ENCODE data around the gene KIF4A. TPM values are rescaled to one million over a fixed set of nuclear protein-coding genes. Genes with fewer than 3 reads are reported as not detected.

KIF4A gene
- total RNA-seq, 2 donors from 2014 or later = 27.6 to 40.6 TPM

DNA sequence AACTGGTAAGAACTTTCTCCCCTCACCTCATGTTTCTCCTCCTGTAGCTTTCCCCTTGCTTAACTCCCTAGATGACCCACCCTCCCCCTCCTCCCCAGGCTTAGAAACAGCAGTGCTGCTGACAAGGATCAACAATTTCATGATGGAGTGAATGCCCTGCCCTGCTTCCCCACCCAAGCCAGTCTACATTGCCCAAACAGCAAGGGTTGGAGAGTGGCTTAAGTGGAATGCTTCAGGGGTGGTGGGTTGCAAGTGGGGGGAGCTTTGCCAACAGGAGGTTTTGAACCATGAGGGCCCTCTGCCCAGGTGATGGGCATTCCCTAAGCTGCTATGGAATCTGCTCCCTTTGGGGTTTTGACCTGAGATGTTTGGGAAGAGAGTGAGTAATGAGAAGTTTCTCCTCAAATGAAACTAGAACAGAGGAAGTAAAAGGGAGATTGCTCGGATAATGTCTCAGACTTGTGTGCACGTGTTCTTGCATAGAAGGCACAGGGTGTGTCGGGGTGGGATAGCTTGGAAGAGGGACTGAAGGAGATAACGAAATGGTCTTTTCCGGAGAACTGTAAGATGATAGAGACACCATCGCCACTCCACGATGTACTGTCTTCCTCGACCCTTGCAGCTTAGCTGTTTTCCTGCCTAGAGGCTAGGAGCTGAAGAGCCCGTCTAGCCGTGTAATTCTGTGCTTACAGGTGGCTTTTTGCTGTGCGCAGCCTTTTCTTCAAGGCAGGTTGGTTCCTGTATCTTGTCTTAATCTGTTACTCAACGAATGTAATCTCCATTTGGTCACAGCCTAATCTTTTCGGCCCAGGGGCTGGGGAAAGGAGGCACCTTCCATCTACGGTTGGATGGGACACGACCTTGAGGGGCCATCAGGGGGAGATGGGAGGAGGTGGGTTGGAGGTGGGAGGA lies 143.3 kb downstream of the KIF4A start:
- Mint-ChIP-seq H3K27me3 (ENCODE audit: insufficient read depth) (peaks cover 9% of the 10 kb centered on the region), H3K27ac (no peak overlapping the region)
- no peak overlapping the region for H3K9ac ChIP-seq (ENCODE audit: extremely low read depth, low read length, poor library complexity, severe bottlenecking)

GRCh38 chrX:70433848-70434351 lies 144.0 kb downstream of the KIF4A start:
- WGBS, 2 experiments (ENCODE audit: insufficient coverage in 1 of 2, insufficient read length in 1 of 2) = 0% methylated on average over 4 to 37 of the region's 37 CpGs
- peaks cover 9% of the 10 kb centered on the region for H3K27me3 Mint-ChIP-seq (ENCODE audit: insufficient read depth)
- no peaks in the 10 kb centered on the region for H3K4me1 ChIP-seq (ENCODE audit: control insufficient read depth, insufficient read depth, low read length)
- H3K9me3 Mint-ChIP-seq = peaks cover 74% of the 10 kb centered on the region
- peak overlapping the region; percentile 81 for H3K4me3 Mint-ChIP-seq
- no peaks in the 10 kb centered on the region for H3K27me3 ChIP-seq (ENCODE audit: control insufficient read depth, insufficient read depth, low read length, poor library complexity, severe bottlenecking)
- no peaks in the 10 kb centered on the region for H3K36me3 ChIP-seq (ENCODE audit: control insufficient read depth, insufficient read depth, low read length)
- peak overlapping the region; percentile 87 for H3K4me3 ChIP-seq (ENCODE audit: low read length)
- peaks cover 5% of the 10 kb centered on the region for H3K4me1 Mint-ChIP-seq
- no peaks in the 10 kb centered on the region for H3K36me3 Mint-ChIP-seq (ENCODE audit: low read depth)
- H3K9ac ChIP-seq (ENCODE audit: extremely low read depth, low read length, poor library complexity, severe bottlenecking) = peak overlapping the region; percentile 74
- H3K9me3 ChIP-seq (ENCODE audit: control insufficient read depth, low read length) = no peaks in the 10 kb centered on the region
- TF ChIP-seq, protein P1, sequence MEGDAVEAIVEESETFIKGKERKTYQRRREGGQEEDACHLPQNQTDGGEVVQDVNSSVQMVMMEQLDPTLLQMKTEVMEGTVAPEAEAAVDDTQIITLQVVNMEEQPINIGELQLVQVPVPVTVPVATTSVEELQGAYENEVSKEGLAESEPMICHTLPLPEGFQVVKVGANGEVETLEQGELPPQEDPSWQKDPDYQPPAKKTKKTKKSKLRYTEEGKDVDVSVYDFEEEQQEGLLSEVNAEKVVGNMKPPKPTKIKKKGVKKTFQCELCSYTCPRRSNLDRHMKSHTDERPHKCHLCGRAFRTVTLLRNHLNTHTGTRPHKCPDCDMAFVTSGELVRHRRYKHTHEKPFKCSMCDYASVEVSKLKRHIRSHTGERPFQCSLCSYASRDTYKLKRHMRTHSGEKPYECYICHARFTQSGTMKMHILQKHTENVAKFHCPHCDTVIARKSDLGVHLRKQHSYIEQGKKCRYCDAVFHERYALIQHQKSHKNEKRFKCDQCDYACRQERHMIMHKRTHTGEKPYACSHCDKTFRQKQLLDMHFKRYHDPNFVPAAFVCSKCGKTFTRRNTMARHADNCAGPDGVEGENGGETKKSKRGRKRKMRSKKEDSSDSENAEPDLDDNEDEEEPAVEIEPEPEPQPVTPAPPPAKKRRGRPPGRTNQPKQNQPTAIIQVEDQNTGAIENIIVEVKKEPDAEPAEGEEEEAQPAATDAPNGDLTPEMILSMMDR (conservative IDR thresholded peaks at IDR 0.05) = peak; percentile 83
- H3K27ac ChIP-seq (ENCODE audit: low read depth, low read length) = peak overlapping the region; percentile 53
- peak overlapping the region; percentile 98 for H3K27ac Mint-ChIP-seq
- peak; percentile 90 for DNase-seq

More for the DNA sequence above, 143.3 kb downstream of the KIF4A start:
- Histone ChIP-seq H3K9me3 (ENCODE audit: control insufficient read depth, low read length) (no peaks in the 10 kb centered on the region), H3K4me3 (ENCODE audit: low read length) (peak overlapping the region; percentile 87), H3K36me3 (ENCODE audit: control insufficient read depth, insufficient read depth, low read length) (no peaks in the 10 kb centered on the region), H3K4me1 (ENCODE audit: control insufficient read depth, insufficient read depth, low read length) (no peaks in the 10 kb centered on the region), H3K27me3 (ENCODE audit: control insufficient read depth, insufficient read depth, low read length, poor library complexity, severe bottlenecking) (no peaks in the 10 kb centered on the region), H3K27ac (ENCODE audit: low read depth, low read length) (no peak overlapping the region)
- no peak for DNase-seq
- WGBS, 2 experiments (ENCODE audit: insufficient coverage in 1 of 2, insufficient read length in 1 of 2) = 73 to 91% methylated on average over 6 to 15 of the region's 15 CpGs
- peaks cover 72% of the 10 kb centered on the region for H3K9me3 Mint-ChIP-seq
- H3K36me3 Mint-ChIP-seq (ENCODE audit: low read depth) = no peaks in the 10 kb centered on the region
- peak overlapping the region; percentile 81 for H3K4me3 Mint-ChIP-seq
- peaks cover 5% of the 10 kb centered on the region for H3K4me1 Mint-ChIP-seq
- TF ChIP-seq, protein P1 (conservative IDR thresholded peaks at IDR 0.05) = no peak

DNA sequence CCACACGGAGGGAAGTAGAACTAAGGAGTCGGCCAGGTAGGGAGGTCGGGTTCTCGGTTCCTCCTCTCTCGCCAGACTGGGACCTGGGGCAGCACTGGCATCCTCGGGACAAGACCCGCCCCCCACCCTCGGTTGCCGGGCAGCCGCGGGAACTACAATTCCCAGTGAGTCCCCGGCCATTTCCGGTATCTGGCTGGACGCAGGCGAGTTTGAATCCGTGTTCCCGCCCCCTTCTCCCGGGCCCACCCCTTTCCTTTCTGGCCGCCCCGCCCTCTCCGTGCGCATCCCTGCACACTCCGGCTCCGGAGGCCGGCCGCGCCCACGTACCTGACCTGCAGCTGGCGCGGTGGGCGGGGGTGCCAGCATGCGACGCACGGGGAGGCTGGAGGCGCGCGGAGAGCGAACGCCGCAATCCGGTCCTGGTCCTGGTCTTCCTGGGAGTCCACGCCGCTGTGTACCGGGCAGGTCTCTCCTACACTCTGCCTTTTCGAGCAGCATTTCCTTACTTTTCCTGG lies 144.5 kb downstream of the KIF4A start:
- TF ChIP-seq, protein P1 (conservative IDR thresholded peaks at IDR 0.05) = no peak
- Histone ChIP-seq H3K9ac (ENCODE audit: extremely low read depth, low read length, poor library complexity, severe bottlenecking) (peak overlapping the region; percentile 74), H3K9me3 (ENCODE audit: control insufficient read depth, low read length) (no peaks in the 10 kb centered on the region), H3K4me3 (ENCODE audit: low read length) (peak overlapping the region; percentile 87), H3K36me3 (ENCODE audit: control insufficient read depth, insufficient read depth, low read length) (no peaks in the 10 kb centered on the region), H3K27me3 (ENCODE audit: control insufficient read depth, insufficient read depth, low read length, poor library complexity, severe bottlenecking) (no peaks in the 10 kb centered on the region), H3K4me1 (ENCODE audit: control insufficient read depth, insufficient read depth, low read length) (no peaks in the 10 kb centered on the region), H3K27ac (ENCODE audit: low read depth, low read length) (peak overlapping the region; percentile 53)
- Mint-ChIP-seq H3K27ac (peak overlapping the region; percentile 98), H3K9me3 (peaks cover 74% of the 10 kb centered on the region), H3K4me3 (peak overlapping the region; percentile 81), H3K4me1 (peaks cover 5% of the 10 kb centered on the region), H3K36me3 (ENCODE audit: low read depth) (no peaks in the 10 kb centered on the region), H3K27me3 (ENCODE audit: insufficient read depth) (peaks cover 11% of the 10 kb centered on the region)
- DNase-seq = peak; percentile 95
- WGBS, 2 experiments (ENCODE audit: insufficient coverage in 1 of 2, insufficient read length in 1 of 2) = 0% methylated on average over 15 to 44 of the region's 45 CpGs
